Forelimb muscle (tissue), 1 donor: ENCODE measurements around the gene NR1D2. TPM values are rescaled to one million over a fixed set of nuclear protein-coding genes. Genes with fewer than 3 reads are reported as not detected.
"Not testable (repeated sequence)": the region's sequence is repeated elsewhere in the genome, so short reads cannot be mapped to it uniquely, and the experiment has no call there.

ENCODE experiments used
- DNase-seq: peaks from one replicate; pipeline ENCODE4 v3.0.0-alpha.2; 2013; ENCODE audit warnings: low read depth
- polyA plus RNA-seq: library from polyadenylated mRNA; unstranded; fragments of 120-200 nt; gene quantifications from one replicate; pipeline ENCODE4 v1.2.1, GENCODE V29; 2013; ENCODE audit not compliant: insufficient read length

NR1D2 gene
- 21.7 TPM for polyA plus RNA-seq

GRCh38 chr3:23944861-23945662 lies at the start of gene NR1D2:
Gene NR1D2, plus strand, starts transcription at chr3:23945286. Its CDS starts 293 bp downstream, at chr3:23945579.
- DNase-seq = peak; percentile 60

- DNase-seq = no peak
These were observed 44.3 kb upstream of the NR1D2 start for GRCh38 chr3:23900744-23901143.

GRCh38 chr3:23904545-23904944 lies 40.5 kb upstream of the NR1D2 start:
- DNase-seq = no peak

GRCh38 chr3:23909341-23909740 lies 35.7 kb upstream of the NR1D2 start:
- DNase-seq = no peak

- no peak for DNase-seq
These were observed 33.7 kb upstream of the NR1D2 start for GRCh38 chr3:23911397-23911796.

- DNase-seq = not testable (repeated sequence)
These were observed 32.8 kb upstream of the NR1D2 start for GRCh38 chr3:23912335-23912734.

- DNase-seq = no peak
These were observed 31.9 kb upstream of the NR1D2 start for GRCh38 chr3:23913182-23913581.

GRCh38 chr3:23913873-23914743 lies 31.0 kb upstream of the NR1D2 start:
- no peak for DNase-seq

GRCh38 chr3:23915537-23916108 lies 29.5 kb upstream of the NR1D2 start:
- DNase-seq = no peak

GRCh38 chr3:23916152-23916885 lies 28.8 kb upstream of the NR1D2 start:
- no peak for DNase-seq

- peak; percentile 94 for DNase-seq
These were observed 28.0 kb upstream of the NR1D2 start, which contains the start of the genes NKIRAS1 and RPL15 for GRCh38 chr3:23916886-23917678. Gene NKIRAS1, minus strand, starts transcription at chr3:23916990. Its CDS starts 6,086 bp downstream, at chr3:23910904. Gene RPL15, plus strand, starts transcription at chr3:23917132. Its CDS starts 728 bp downstream, at chr3:23917860.

GRCh38 chr3:23917679-23918303 lies 27.3 kb upstream of the NR1D2 start:
- not testable (repeated sequence) for DNase-seq

- not testable (repeated sequence) for DNase-seq
These were observed 26.8 kb upstream of the NR1D2 start for GRCh38 chr3:23918331-23918730.

- DNase-seq = no peak
These were observed 25.5 kb upstream of the NR1D2 start for GRCh38 chr3:23919628-23920027.

GRCh38 chr3:23920151-23920655 lies 24.9 kb upstream of the NR1D2 start:
- no peak for DNase-seq

GRCh38 chr3:23921052-23921511 lies 24.0 kb upstream of the NR1D2 start:
- no peak for DNase-seq

GRCh38 chr3:23923786-23924185 lies 21.3 kb upstream of the NR1D2 start:
- DNase-seq = no peak

- no peak for DNase-seq
These were observed 18.8 kb upstream of the NR1D2 start for GRCh38 chr3:23926246-23926645.

- DNase-seq = no peak
These were observed 18.4 kb upstream of the NR1D2 start for GRCh38 chr3:23926736-23927135.

GRCh38 chr3:23928524-23928923 lies 16.6 kb upstream of the NR1D2 start:
- no peak for DNase-seq
